ENCODE data around the gene MYL4.

- TF ChIP-seq CTCF (IDR thresholded peaks at IDR 0.05; ENCODE audit: low read length) (no peak), EZH2 (IDR thresholded peaks at IDR 0.05; ENCODE audit: borderline replicate concordance, low read length) (no peak)
These were observed 26.4 kb downstream of the MYL4 start for GRCh38 chr17:47235506-47235905.
